Aorta (tissue), 5 donors: ENCODE results near the gene PKP4. TPM values are rescaled to one million over a fixed set of nuclear protein-coding genes. Genes with fewer than 3 reads are reported as not detected.

ENCODE experiments used
- ATAC-seq: fragments of 200-7000 bp; cut with Tn5 transposase; one replicate; pipeline ENCODE4 v1.9.1; 2022; ENCODE audit warnings: moderate library complexity; ENCODE audit not compliant: low FRiP score
- DNase-seq, 2 donors: peaks; one replicate each; pipeline ENCODE4 v3.0.0-alpha.2; 2020
- H3K27ac ChIP-seq, 2 donors: one replicate each; pipeline ENCODE4 v1.5.1; 2013; ENCODE audit warnings: low read length in 2 of 2, mild to moderate bottlenecking in 2 of 2, moderate library complexity in 2 of 2, control low read depth in 1 of 2, inconsistent platforms in 1 of 2, low read depth in 1 of 2
- H3K27me3 ChIP-seq, 2 donors: one replicate each; pipeline ENCODE4 v1.6.1; 2013; ENCODE audit warnings: control low read depth in 1 of 2, low read length in 1 of 2, mild to moderate bottlenecking in 1 of 2, moderate library complexity in 1 of 2; ENCODE audit not compliant: insufficient read depth in 2 of 2, control insufficient read depth in 1 of 2
- H3K36me3 ChIP-seq, 2 donors: one replicate each; pipeline ENCODE4 v1.6.1; 2013; ENCODE audit warnings: control low read depth in 1 of 2, low read length in 1 of 2, mild to moderate bottlenecking in 1 of 2; ENCODE audit not compliant: insufficient read depth in 2 of 2, control insufficient read depth in 1 of 2
- H3K4me1 ChIP-seq, 2 donors: one replicate each; pipeline ENCODE4 v1.6.1; 2013; ENCODE audit warnings: low read length in 2 of 2, control low read depth in 1 of 2, mild to moderate bottlenecking in 1 of 2, moderate library complexity in 1 of 2; ENCODE audit not compliant: insufficient read depth in 2 of 2, control insufficient read depth in 1 of 2
- H3K4me3 ChIP-seq, 2 donors: one replicate each; pipeline ENCODE4 v1.5.1; 2013; ENCODE audit warnings: low read length in 2 of 2, control low read depth in 1 of 2, mild to moderate bottlenecking in 1 of 2
- H3K9me3 ChIP-seq: one replicate; pipeline ENCODE4 v1.6.1; 2013; ENCODE audit warnings: mild to moderate bottlenecking, low read length; ENCODE audit not compliant: control insufficient read depth
- WGBS, 2 donors: extraction: QIAGEN DNeasy Blood & Tissue Kit; methylation state at CpG; one replicate each; pipeline ENCODE4 v1.1.7; 2013; 5-methylcytosine and 5-hydroxymethylcytosine counted together
- intact Hi-C, 2 donors: fragments of 100-400 bp; cut with DNase I; formaldehyde crosslinking; loops; one replicate each; pipeline versions ENCODE4 v1.14.2 to v1.15.0; 2022
- polyA plus RNA-seq, 2 donors: library from polyadenylated mRNA; stranded (reverse); fragments of 200-250 nt; gene quantifications; one replicate each; pipeline ENCODE4 v1.2.3, GENCODE V29; 2013
- total RNA-seq, 2 donors: library from RNA; stranded (reverse); fragmentation: NEBNext Ultra II Directional; extraction: Animal tissue kit (Norgen Biotek cat#: 25700); gene quantifications; one replicate each; pipeline ENCODE4 v1.2.1, GENCODE V29; 2021
- donor health status: healthy with polysubstance abuse.
- donor health status: Bipolar disorder and iron deficiency.
- donor health status: DM: no; HTN: no; CAD: no.
- donor health status: DM: no; HTN: no; CAD: no.
- donor health status: DM: yes; HTN: yes; CAD: no.

Gene PKP4
- total and polyA plus RNA-seq, 4 donors = 17.7 to 128 (median 44.0) TPM

DNA sequence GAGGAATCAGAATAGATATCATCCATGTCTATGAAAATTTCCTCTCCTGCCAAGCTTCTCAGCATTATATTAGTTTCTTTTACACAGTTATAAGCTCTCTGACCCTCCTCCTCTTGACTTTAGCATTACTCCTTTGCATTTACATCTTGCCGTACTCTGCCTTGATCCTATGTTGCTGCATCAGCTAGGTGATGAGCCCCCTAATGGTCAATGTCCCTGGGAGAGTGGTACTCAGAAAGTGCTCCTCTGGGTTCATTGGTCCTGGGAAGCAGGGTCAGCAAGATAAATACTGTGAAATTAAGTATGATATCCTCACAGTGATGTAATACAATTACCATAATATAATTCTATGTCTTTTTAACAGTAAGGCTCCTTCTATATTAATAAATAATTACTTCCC lies 74.1 kb downstream of the PKP4 start:
- DNase-seq (no peak), ATAC-seq (no peak)
- intact Hi-C loops = no loop called here
- H3K27me3 ChIP-seq = no peaks in the 10 kb centered on the region
- H3K4me1 ChIP-seq = no peaks in the 10 kb centered on the region
- no peak overlapping the region for H3K4me3 ChIP-seq
- H3K9me3 ChIP-seq = no peaks in the 10 kb centered on the region
- WGBS, 2 donors = 94 to 100% methylated on average over 1 of the region's 1 CpG
- H3K27ac ChIP-seq = no peak overlapping the region
- H3K36me3 ChIP-seq = no peaks in the 10 kb centered on the region

DNA sequence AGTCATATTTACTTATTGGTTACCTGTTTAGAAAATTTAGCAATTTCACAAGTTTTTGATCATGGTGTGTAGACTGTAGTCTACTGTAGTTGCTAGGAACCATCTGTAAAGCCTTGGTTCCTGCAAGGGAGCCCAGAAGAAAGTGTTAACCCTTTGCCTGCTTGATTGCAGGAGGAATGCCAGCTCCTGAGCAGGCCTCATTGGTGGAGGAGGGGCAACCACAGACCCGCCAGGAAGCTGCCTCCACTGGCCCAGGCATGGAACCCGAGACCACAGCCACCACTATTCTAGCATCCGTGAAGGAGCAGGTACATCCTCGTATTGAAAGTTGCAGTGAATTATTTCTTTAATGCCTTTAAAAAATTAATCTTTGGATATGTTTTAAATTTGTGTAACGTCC lies 76.3 kb downstream of the PKP4 start:
- H3K4me1 ChIP-seq = no peaks in the 10 kb centered on the region
- intact Hi-C loops = no loop called here
- no peaks in the 10 kb centered on the region for H3K27me3 ChIP-seq
- H3K27ac ChIP-seq = no peak overlapping the region
- DNase-seq (no peak), ATAC-seq (no peak)
- H3K4me3 ChIP-seq = no peak overlapping the region
- H3K9me3 ChIP-seq = no peaks in the 10 kb centered on the region
- H3K36me3 ChIP-seq = no peaks in the 10 kb centered on the region
- WGBS, 2 donors = 83 to 94% methylated on average over 5 of the region's 5 CpGs

DNA sequence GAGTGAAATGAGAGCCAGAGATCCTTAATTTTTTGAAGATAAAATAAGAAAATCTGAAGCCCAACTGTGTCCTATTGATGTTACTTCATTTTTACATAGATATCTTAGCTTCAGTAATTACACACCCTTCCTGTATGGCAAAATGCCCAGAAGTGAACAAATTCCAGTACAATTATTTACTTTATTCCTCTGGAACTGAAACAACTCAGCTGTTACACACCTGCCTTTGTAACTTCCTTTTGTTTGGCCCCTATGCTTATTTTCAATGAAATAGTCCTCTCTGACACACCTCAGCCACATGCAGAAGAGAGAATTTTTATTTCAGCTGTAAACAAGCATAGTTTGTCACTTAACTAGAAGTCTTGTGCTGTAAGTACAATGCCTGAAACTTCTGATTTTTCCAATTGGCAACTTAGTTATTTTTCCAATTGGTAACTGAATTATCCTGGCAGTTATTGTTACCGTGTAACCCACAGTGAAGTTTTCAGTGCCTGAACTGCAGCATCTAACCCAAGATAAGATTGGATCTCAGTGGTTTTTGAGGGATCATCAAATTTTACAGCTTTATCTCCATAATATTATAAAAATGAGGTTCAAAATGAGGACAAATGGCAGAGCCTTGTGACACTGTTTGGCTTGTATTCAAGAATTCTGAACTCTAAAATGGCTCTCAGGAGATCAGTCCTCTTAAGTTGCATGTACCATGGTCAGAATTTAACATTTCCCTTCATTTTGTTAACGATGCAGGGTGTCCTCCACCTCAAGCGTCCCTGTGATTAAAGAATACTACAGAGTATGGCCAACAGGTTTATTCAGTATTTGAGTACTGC lies 82.6 kb downstream of the PKP4 start:
- no peak overlapping the region for H3K4me3 ChIP-seq
- H3K36me3 ChIP-seq = no peaks in the 10 kb centered on the region
- H3K27me3 ChIP-seq = no peaks in the 10 kb centered on the region
- ATAC-seq (peak; percentile 11), DNase-seq (no peak)
- intact Hi-C loops = no loop called here
- H3K4me1 ChIP-seq = peaks cover 0 to 3% of the 10 kb centered on the region in 2 donors
- 55 to 66% methylated on average over 3 of the region's 3 CpGs for WGBS, 2 donors
- no peaks in the 10 kb centered on the region for H3K9me3 ChIP-seq
- no peak overlapping the region for H3K27ac ChIP-seq

GRCh38 chr2:158542577-158542976 lies 85.8 kb downstream of the PKP4 start:
- no peak for ATAC-seq
- 95 to 100% methylated on average over 1 of the region's 1 CpG for WGBS, 2 donors
- Histone ChIP-seq H3K36me3 (no peaks in the 10 kb centered on the region), H3K27ac (no peak overlapping the region), H3K4me1 (peaks cover 0 to 3% of the 10 kb centered on the region in 2 donors), H3K27me3 (no peaks in the 10 kb centered on the region), H3K9me3 (no peaks in the 10 kb centered on the region), H3K4me3 (no peak overlapping the region)
- no peak for DNase-seq
- intact Hi-C loops = no loop called here

DNA sequence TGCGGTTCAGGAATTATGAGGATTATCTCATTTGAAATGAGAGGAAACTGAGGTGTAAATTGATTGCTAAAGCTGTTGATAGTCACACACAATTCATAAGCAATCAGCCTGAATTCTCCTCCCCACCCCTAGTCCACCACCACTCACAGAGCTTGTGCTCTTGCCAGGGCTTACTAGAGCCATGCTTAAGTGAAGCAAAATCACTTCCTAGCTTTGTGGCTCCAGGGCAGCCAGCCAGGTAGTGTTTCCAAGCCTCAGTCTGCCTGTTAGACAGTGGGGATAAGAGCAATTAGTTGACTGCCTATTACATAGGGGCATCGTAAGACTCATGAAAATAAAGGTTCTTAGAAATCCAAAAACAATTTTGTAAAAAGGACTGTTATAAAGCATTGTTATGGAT lies 87.2 kb downstream of the PKP4 start:
- Histone ChIP-seq H3K27ac (no peak overlapping the region), H3K9me3 (no peaks in the 10 kb centered on the region), H3K27me3 (no peaks in the 10 kb centered on the region), H3K4me3 (no peak overlapping the region), H3K4me1 (peaks cover 0 to 3% of the 10 kb centered on the region in 2 donors), H3K36me3 (no peaks in the 10 kb centered on the region)
- 94 to 96% methylated on average over 2 of the region's 2 CpGs for WGBS, 2 donors
- DNase-seq (no peak), ATAC-seq (no peak)
- intact Hi-C loops = no loop called here

GRCh38 chr2:158544998-158545397 lies 88.2 kb downstream of the PKP4 start:
- H3K4me3 ChIP-seq = no peak overlapping the region
- DNase-seq (no peak), ATAC-seq (no peak)
- intact Hi-C loops = no loop called here
- no peaks in the 10 kb centered on the region for H3K36me3 ChIP-seq
- H3K9me3 ChIP-seq = no peaks in the 10 kb centered on the region
- H3K27ac ChIP-seq = no peak overlapping the region
- no peaks in the 10 kb centered on the region for H3K27me3 ChIP-seq
- H3K4me1 ChIP-seq = peaks cover 0 to under 1% of the 10 kb centered on the region in 2 donors
- 90 to 95% methylated on average over 1 of the region's 1 CpG for whole genome bisulfite sequencing, 2 donors

DNA sequence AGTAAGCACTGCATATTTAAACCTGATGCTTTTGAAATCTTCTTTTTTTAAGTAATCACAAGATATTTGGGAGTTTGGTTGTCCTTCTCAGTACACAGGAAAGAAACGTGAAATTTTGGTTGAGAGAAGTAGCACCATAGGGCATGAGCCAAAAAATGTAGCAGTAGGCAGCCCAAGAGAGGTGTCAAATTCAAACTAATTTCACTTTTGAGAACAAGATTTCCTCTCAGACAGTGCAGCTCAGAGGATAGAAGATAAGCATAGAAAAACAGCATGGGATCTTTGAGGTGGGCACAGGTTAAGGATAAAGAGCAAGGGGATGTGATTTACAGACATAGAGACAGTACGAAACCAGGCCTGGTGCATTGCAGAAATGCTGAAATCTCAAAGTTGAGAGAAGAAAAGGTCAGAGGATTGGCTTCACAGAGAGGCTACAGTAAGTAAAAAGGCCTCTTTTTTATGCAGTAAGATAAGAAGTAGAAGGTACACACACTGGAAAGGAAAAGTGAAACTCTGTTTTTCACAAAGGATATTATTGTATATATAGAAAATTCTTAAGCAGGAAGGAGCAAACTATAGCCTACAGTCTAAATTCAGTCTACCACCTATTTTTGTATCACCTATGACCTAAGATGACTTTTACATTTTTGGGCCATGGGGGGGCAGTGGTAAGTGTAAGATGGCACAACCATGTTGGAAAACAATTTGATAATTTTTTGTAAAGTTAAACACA lies 89.8 kb downstream of the PKP4 start:
- 84 to 86% methylated on average over 2 of the region's 2 CpGs for WGBS, 2 donors
- Histone ChIP-seq H3K27ac (no peak overlapping the region), H3K9me3 (no peaks in the 10 kb centered on the region), H3K27me3 (no peaks in the 10 kb centered on the region), H3K36me3 (no peaks in the 10 kb centered on the region), H3K4me3 (no peak overlapping the region), H3K4me1 (no peaks in the 10 kb centered on the region)
- DNase-seq = no peak
- intact Hi-C loops = no loop called here
- no peak for ATAC-seq

DNA sequence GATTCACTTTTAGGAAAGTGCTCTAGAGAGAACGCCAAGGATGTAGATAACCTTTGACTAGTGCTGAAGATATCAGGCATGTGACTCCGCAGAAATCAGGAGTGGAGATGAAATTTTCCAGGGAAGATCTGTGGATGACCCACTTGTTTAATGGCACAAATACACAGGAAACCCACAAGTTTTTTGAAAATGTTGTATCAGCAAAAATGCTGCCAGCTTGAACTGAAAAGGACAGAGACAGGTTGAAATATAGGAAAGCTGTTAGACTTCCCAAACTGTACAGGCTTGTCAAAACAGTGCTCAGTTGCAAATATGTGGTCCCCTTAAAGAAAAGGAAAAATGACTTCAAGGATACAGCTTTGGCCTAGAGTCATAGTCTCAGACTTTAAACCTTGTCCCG lies 96.5 kb downstream of the PKP4 start:
- H3K4me3 ChIP-seq = no peak overlapping the region
- no peaks in the 10 kb centered on the region for H3K9me3 ChIP-seq
- peaks cover 0 to 4% of the 10 kb centered on the region in 2 donors for H3K4me1 ChIP-seq
- intact Hi-C loops = no loop called here
- no peak overlapping the region for H3K27ac ChIP-seq
- H3K36me3 ChIP-seq = no peaks in the 10 kb centered on the region
- 98 to 99% methylated on average over 3 of the region's 3 CpGs for WGBS, 2 donors
- DNase-seq (no peak), ATAC-seq (no peak)
- no peaks in the 10 kb centered on the region for H3K27me3 ChIP-seq

DNA sequence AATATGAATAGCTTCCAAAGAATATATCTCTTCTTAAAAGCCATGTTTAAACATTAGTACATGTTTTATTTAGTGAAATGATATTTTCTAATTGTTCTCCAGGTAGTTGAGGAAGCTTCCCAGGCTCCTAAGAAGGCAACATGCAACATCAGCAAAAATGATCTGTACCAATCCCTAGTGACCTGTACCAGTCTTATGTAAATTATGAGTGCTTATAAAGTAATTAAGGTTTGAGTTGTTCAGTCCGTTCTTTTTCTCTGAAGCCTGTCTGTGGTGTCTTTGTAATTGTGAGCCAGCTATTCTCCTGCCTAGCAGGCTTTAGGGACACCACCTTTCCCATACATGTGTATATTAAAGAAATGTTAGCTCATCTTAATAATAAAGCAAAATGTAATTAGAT lies 98.2 kb downstream of the PKP4 start:
- no peaks in the 10 kb centered on the region for H3K36me3 ChIP-seq
- DNase-seq (no peak), ATAC-seq (no peak)
- H3K4me1 ChIP-seq = peaks cover 0 to 4% of the 10 kb centered on the region in 2 donors
- no peak overlapping the region for H3K4me3 ChIP-seq
- H3K27me3 ChIP-seq = no peaks in the 10 kb centered on the region
- WGBS, 2 donors = 68 to 82% methylated on average over 1 of the region's 1 CpG
- H3K9me3 ChIP-seq = no peaks in the 10 kb centered on the region
- intact Hi-C loops = no loop called here
- no peak overlapping the region for H3K27ac ChIP-seq
